NCI-H446 treated with DMSO at 0.1 percent for 48 hours (cell line): ENCODE data around the gene RHEX.
"Not testable (repeated sequence)": the region's sequence is repeated elsewhere in the genome, so short reads cannot be mapped to it uniquely, and the experiment has no call there.

ENCODE experiments used
- DNase-seq: peaks from one replicate; lab custom pipeline; 2025; lab: John Stamatoyannopoulos, UW

RHEX gene

DNA sequence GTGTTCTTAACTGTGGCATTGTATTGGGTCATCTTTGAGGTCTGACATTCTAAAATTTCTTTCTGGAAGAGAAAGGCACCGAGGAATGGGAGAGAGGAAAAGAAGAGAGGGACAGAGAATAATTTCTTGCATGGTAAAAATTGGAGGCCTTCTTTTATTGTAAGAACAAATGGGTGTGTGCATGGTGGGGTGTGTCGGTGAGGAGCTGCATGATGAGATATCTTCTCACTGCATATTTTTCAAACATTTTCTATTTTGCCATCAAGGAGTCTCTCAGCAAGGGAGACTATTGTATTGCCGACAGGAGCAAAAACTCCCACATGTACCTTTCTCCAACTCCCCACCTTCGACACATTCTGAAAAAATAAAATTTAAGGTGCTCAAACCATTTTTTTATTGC, 22.8 kb upstream of the RHEX start:
- no peak for DNase-seq

DNA sequence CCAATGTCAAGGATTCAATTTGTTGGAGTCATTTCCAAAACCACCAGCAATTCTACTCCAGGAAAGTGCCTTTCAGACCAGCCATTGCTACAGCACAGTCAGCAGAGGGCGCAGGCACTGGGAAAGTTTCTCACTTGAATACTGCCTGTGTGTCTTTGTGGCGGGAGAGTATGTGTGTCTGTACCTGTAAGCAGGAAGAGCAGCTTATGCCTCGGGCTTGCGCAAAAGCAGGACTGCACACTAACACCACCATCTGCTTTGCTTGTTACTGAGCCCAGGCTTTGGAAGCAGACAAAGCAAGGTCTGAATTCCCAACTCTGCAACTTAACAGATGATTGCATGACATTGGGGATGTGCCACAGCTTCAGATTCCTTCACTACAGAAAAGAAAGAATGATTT, 22.3 kb upstream of the RHEX start:
- peak; percentile 29 for DNase-seq

DNA sequence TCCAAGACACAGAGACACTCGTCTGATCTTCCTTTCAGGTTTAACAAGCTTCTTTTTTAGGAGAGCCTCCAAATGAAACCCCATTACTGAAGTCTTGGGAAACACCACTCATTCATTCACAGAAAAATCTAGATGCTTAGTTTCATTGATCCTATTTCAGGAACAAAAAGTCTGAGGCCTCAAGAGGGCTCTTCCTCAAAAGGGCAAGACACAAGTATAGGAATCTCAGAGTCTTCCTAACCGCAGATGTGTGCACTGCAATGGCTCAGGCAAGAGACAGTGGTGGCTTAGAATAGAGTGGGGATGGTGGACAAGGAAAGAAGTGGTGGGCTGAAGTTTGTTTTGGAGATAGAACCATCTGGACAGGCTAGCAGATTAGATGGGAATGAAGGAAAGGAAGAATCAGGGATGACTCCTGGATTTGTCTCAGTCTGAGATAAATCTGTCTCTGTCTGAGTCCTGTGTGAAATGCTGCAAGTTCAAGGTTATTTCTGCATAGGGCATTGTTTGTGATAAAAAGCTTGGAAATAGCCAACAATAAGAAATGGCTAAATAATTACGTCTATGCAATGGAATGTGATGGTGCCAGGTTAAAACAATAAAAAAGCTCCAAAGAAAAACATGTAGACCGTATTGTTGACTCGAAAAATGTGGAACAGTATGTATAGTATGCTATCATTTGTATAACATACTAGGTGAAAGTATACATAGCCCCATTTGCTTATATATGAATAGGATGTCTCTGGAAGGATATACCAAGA, 20.4 kb upstream of the RHEX start:
- DNase-seq, result no peak

DNA sequence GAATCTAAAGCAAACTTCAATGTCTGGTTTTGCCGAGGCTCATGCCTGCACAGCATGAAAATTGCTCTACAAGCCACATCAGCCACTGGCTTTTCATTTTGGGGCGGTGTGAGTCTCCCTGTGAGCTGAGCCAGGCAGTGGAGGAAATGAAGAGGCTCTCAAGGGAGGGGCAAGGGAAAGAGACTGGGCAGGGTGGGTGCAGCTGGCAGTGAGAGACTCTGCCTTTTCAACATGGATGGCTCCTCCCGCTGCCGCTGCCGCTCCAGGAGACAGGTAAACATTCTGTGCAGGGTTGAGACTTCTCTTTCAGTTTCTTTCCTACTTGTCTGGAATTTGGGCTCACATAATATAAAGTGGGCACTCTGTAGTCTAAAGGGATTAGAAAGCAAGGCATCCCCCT, 17.9 kb upstream of the RHEX start:
- no peak for DNase-seq

DNA sequence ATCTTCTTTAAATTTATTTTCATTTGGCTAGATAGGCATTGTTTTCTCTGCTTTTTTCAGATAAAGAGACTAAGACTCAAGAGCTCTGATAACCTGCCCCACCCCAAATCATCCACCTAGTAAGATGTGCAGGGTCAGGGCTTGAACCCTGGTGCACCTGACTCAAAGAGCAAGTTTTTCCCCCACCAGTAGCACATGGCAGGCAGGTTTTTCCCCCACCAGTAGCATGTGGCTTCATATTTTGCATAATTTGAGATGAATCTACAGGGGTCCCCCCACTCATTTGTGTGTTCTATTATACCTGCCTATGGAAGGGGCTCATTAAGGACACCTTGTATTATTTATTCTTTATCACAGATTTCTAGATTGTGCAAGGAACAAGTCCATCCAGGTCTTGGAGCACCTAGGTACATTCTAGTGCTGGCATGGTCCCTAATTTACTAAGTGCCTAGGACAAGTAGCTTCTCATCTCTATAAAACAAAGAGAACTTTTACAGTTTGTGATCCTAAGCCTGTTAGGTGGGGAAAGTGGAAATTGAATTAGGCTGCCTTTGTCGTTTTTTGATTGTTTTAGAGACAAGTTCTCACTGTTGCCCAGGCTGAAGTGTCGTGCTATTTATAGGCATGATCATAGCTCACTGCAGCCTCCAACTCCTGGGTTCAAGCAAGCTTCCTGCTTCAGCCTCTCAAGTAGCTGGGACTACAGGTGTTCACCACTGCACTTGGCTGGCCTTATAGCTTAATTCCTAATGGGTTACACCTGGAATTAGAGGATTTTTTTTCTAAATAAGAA, 16.1 kb upstream of the RHEX start:
- DNase-seq, result no peak

DNA sequence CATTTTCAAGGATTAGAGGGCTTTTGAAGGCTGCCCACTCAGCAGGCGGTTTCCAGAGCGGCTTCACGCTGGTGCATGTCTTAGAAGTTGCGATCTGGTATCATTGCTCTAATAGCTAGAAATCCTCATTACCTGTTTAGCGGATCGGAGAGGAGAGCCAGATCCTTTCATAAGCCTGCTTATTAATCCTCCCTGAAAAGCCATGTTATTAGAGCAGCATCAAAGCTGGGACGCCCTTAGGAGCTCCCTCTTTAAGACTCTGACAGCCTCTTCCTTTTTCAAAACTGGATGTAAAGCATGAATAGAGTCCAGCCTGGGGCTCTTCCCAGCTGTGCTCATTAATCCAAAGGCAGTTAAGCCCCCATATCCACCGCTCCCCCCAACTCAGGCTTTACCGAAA, 15.4 kb upstream of the RHEX start:
- DNase-seq, result no peak

DNA sequence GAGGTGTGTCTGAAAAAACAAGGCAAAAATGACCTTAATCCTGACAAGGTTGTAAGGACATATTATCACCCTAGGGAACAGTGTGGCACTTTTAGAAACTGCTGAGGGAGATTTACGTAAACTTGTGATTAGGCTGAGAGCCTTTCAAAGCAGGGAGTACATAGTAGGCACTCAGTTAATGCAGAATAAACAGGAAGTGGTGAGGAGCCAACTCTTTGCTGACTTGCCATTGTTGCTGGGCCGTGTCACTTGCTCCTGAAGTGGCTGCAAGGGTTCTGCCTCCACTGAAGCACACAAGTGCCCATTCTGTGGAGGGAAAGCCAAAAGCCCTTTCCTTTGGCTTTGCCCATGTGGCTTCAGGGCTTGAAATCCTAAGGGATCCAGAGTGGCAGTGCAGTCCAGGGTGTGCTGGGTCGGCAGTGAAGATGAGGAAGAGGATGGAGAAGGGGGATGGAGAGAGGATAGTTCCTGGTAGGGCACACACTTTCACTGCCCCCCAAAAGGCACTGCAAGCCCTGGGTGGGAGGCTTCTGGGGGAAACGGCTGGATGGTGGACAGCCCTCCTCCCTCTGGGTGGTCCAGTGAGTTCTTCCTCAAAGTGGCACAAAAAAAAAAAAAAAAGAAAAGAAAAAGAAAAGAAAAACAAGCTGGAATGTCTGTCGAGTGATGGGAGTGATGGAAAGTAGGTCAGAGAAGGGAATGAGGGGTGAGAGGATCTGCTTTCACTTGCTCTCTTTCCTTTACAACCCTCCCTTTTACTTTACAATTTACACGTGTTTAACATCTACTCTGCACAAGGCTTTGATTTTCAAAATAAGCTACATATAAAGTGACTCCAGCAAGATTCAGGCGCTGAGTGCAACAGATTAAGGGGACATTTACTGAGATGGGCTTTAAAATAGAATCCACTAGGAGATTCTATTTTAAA, 13.7 kb upstream of the RHEX start:
- no peak for DNase-seq

DNA sequence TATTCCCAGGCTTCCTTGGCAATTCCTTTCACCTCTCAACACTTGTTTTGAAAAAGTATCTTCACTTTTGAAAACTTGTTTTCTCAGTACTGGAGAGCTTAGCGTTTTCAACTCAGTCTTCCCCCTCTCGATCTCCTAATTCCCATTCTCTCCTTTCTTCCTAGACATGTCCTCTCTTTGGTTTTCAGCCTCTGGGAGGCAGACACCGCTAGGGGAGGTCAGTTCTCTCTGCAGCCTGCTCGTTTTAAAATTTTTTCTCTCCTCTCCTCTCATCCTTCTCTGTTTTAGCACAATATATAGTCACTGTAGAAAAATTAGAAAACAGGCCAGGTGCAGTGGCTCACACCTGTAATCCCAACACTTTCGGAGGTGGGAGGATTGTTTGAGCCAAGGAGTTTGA, 12.6 kb upstream of the RHEX start:
- DNase-seq, result no peak

DNA sequence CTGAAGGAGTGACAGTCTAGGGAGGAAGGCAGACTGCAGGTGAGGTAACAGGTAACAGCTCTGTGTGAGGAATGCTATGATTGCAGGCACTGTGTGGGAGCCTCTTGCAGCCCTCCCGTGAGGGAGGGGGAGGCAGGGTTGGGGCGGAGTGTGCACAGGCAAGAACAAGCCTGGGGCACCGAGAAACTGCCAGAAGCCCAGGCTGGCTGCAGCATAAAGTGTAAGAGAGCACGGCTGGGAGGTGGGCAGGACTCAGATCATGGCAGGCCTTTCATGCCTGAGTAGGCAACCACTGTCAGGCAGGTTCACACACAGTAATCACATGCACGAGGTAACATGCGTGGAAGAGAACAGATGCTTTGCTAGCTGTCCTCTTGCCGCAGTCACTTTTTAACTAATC, 11.3 kb upstream of the RHEX start:
- no peak for DNase-seq

DNA sequence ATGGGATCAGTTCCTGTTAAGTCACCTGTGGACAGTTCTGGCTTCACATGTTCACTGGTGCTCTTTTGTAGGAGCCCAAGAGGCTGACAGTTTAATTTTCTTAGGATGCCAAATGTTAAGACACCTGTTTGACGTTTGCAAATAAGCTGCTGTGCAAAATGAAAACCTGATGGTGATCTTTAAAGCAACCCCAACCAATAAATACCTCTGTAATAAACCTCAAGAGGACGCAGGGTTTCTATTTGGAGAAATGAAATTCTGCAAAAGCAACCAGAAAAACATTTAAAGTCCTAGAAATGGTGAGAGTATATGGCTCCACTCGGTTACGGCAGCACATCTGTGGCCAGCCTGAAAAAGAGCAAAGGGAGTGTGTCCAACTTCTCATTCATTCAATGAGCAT, 5.7 kb upstream of the RHEX start:
- no peak for DNase-seq

DNA sequence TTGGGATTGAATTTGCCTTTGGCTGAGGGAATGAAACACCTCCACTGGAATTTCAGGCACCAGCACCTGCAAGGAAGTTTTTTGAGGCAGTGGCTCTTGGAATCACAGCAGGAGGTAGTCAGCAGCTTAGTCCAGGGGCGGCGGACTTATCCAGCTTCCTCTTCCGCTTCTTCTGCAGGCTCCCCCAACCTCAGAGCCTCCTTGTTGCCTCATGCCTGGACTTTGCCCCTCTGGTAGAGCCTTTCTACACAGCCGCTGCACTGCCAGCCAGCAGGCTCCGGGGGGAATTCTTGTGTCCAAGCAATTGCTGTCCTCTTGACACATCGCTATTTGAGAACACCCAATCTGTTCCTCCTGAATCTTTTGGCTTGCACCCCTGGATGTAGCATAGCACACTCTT, 4.4 kb upstream of the RHEX start:
- no peak for DNase-seq

DNA sequence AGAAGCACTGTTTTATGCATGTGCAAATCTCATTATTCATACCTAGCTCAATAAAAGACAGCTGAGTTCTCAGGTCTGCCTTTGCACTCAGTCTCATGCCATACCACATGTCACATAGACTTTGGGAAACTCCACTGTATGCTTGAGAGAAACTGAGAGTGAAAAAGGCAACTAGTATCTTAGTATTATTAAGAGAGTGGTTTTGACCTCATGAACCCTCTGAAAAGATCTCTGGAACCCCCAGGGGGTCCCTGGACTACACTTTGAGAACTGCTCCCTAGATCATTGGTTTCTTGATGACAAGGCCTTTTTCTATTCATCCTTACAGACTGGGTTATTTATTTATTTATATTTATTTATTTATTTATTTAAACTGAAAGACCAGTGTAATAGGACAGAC, 3.7 kb upstream of the RHEX start:
- DNase-seq, result no peak

DNA sequence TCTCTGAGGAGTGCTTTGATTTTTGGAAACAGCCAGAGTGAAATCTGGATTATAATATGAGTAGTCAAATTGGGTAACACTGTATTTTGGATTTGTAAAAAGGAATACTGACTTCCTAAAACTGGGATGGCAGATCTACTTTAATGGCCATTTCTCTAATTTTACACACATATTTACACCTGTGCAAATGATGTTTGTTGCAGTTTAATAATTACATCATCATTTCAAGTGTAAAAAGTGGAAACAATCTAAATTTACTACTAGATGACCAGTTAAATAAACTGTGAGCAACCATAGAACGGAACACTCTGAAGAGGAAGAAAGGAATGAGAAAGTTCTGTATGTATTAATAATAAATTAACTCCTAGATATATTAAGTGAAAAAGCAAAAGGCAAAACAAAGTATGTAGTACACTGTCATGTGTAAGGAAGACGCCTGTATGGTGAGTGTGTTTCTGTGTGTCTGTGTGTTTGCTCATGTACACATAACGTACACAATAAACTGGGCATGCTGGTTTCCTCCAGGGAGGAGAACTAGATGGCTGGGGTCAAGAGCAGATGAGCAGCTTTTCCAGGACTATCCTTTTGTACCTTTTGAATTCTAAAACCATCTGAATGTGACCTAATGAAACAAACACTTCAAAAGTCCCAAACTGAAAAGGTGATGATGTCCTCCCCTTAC, 2.9 kb upstream of the RHEX start:
- no peak for DNase-seq

DNA sequence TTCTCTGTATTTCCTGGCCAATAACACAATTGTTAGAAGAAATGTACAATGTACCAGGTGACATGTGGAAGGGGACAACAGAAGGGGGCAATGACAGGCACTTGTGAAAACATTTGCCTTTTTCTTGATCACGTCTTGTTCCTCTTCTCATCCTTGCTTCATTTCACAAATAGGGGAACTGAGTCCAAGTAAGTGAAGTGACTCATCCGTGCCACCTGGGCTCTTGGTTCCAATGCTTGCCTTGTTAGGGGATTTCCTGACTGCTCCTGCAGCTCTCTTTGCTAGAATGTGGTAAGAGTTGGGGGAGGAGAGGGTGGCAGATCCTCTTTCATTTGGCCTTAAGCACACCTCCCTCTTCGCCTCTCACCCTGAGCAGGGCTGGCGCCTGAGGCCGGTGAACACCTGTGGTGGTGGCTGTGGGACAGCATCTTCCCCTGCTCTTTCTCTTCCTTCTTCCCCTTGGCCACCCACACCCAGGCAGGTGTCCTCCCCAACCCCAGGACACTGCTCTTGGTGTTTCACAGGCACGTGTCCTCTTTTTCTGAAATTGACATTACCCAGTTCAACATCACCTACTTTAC, 2.2 kb upstream of the RHEX start:
- DNase-seq, result no peak

DNA sequence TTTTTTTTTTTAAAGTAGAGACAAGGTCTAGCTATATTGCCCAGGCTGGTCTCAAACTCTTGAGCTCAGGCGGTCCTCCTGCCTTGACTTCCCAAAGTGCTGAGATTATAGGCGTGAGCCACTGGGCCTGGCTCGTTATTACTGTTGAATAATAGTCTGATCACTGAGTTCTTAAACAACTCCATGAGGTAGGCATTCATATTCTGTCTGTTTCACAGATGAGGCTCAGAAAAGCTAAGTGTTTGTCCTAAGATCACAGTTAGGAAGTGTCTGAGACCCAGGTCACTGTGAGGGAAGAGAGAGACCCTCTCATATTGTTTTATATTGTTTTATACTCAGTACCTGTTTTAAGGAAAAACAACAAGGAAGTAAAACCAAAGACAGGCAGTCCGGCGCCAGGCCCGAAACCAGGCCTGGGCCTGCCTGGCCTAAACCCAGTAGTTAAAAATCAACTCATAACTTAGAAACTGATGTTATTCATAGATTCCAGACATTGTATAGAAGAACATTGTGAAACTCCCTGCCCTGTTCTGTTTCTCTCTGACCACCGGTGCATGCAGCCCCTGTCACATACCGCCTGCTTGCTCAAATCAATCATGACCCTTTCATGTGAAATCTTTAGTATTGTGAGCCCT, 625 bp upstream of the RHEX start:
- not testable (repeated sequence) for DNase-seq

DNA sequence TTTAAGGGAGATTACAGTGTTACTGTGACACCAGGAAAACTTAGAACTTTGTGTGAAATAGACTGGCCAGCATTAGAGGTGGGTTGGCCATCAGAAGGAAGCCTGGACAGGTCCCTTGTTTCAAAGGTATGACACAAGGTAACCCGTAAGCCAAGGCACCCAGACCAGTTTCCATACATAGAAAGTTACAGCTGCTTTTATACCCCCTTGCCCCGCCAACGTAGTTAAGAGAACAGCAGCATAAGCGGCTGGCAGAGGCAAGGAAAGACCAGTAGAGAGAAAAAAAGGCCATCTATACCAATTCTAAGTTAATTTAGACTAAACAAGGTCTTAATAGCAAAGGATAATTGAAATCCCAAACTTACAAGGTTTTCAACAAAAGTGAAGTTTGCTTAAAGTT, 643 bp downstream of the RHEX start:
- not testable (repeated sequence) for DNase-seq

DNA sequence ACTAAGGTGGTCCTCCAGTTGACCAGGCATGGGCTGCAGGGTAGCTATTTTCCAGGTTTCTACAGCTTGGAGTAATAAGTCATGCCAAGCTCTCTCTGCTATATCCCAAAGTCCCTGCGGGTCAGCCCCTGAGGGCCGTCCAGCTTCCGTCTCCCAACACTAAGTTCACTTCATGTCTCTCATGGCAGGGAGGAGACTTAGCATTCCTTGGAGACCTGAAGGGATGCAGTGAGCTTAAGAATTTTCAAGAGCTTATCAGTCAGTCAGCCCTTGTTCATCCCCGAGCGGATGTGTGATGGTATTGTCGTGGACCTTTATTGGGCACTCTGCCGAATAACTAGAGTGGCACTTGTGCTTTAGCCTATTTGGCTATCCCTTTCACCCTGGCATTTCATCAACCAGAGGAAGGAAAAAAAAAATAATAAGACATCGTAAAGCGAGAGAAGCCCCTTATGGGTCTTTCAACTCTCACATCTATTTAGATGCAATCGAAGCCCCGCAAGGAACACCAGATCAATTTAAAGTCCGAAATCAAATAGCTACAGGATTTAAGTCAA, 2.2 kb downstream of the RHEX start:
- DNase-seq, result not testable (repeated sequence)

DNA sequence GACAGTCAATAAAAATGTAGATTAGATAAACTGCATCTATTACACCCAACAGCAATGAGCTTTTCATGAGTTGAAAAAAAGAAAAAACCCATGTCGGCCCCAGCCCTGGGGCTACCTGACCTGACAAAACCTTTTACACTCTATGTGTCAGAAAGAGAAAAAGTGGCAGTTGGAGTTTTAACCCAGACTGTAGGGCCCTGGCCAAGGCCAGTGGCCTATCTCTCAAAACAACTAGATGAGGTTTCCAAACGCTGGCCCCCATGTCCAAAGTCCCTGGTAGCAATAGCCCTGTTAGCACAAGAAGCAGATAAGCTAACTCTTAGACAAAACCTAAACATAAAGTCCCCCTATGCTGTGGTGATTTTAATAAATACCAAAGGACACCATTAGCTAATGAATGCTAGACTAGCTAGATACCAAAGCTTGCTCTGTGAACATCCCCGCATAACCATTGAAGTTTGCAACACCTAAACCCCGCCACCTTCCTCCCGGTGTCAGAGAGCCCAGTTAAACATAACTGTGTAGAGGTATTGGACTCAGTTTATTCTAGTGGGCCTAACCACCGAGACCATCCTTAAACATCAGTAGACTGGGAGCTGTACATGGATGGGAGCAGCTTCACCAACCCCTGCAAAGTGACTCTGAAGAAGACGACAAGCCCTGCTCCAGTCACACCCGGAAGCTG, 2.8 kb downstream of the RHEX start:
- not testable (repeated sequence) for DNase-seq

DNA sequence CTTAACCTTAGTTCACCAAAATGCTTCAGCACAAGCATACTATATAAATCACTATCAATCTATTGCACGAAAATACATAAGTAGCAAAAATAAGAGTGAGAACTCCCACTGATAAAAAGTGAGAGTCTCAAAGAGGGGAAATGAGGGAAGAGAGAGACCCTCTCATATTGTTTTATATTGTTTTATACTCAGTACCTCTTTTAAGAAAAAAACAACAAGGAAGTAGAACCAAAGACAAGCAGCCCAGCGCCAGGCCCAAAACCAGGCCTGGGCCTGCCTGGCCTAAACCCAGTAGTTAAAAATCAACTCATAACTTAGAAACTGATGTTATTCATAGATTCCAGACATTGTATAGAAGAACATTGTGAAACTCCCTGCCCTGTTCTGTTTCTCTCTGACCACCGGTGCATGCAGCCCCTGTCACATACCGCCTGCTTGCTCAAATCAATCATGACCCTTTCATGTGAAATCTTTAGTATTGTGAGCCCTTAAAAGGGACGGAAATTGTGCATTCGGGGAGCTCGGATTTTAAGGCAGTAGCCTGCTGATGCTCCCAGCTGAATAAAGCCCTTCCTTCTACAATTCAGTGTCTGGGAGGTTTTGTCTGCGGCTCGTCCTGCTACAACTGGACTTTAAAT, 5.4 kb downstream of the RHEX start:
- not testable (repeated sequence) for DNase-seq

DNA sequence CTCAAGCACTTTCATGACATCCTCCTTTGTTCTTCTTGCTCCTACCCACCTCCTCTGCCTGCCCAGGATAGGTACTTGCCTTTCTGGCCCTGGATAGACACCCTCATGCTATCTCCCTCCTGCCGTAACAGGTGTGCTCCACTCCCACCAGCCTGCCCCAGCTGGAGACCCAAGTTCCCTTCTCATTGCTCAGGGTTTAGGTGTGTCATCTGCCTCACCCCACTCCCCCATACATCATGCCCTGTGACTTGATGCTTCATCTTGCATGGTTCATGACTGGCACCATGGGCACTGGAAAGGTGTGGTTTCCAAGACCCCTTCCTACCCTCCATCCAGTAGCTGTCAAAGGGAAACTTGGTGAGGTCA, 5.9 kb downstream of the RHEX start:
- no peak for DNase-seq
